H1 (cell line): Measurements from ENCODE around the gene ATP23. TPM values are rescaled to one million over a fixed set of nuclear protein-coding genes. Genes with fewer than 3 reads are reported as not detected.

Source experiments
- CTCF ChIA-PET: fragments of 300-600 bp; sonication (Branson Sonifier 250); formaldehyde crosslinking; loops from one replicate; lab custom pipeline; 2021; ENCODE audit not compliant: partially characterized antibody; lab: Charles Lee
- POLR2A ChIA-PET: fragments of 300-600 bp; sonication (Branson Sonifier 250); formaldehyde crosslinking; loops from one replicate; lab custom pipeline; 2021; ENCODE audit warnings: inconsistent platforms; ENCODE audit not compliant: partially characterized antibody; lab: Charles Lee
- DNase-seq, 2 experiments: peaks; one replicate each; pipeline versions ENCODE4 v3.0.0 to v3.0.0-alpha.2; 2010 to 2022; ENCODE audit warnings: low spot score in 2 of 2, low read depth in 1 of 2, mixed read lengths in 1 of 2
- FAIRE-seq: peaks from 2 replicates; lab custom pipeline; 2011; peaks lifted over from hg19 to GRCh38; lab: Jason Lieb, UNC
- H2AFZ ChIP-seq: 2 replicates; pipeline ENCODE4 v1.8.1; 2012; ENCODE audit warnings: low read length, inconsistent platforms
- H2AK5ac ChIP-seq: 2 replicates; pipeline ENCODE4 v1.6.1; 2013; ENCODE audit warnings: low read depth, low read length
- H2BK120ac ChIP-seq: replicated peaks from 2 replicates; pipeline ENCODE3; 2013; ENCODE audit warnings: low read depth, low read length, inconsistent platforms
- H2BK12ac ChIP-seq: 2 replicates; pipeline ENCODE4 v1.6.1; 2013; ENCODE audit warnings: low read depth, low read length
- H2BK15ac ChIP-seq: 2 replicates; pipeline ENCODE4 v1.6.1; 2013; ENCODE audit warnings: low read length
- H2BK20ac ChIP-seq: 2 replicates; pipeline ENCODE4 v1.6.1; 2013; ENCODE audit warnings: low read length
- H2BK5ac ChIP-seq: 2 replicates; pipeline ENCODE4 v1.6.1; 2013; ENCODE audit warnings: low read depth, low read length
- H3K14ac ChIP-seq: 2 replicates; pipeline ENCODE4 v1.6.1; 2013; ENCODE audit warnings: inconsistent platforms; ENCODE audit not compliant: insufficient read length
- H3K18ac ChIP-seq: 2 replicates; pipeline ENCODE4 v1.6.1; 2013; ENCODE audit warnings: low read length; ENCODE audit errors: extremely low read depth
- H3K23ac ChIP-seq: 2 replicates; pipeline ENCODE4 v1.6.1; 2013; ENCODE audit warnings: inconsistent platforms; ENCODE audit not compliant: insufficient read length
- H3K23me2 ChIP-seq: 2 replicates; pipeline ENCODE4 v1.6.1; 2013; ENCODE audit warnings: low read depth, low read length
- H3K27ac ChIP-seq: 2 replicates; pipeline ENCODE4 v1.6.1; 2011; ENCODE audit warnings: low read depth, low read length, inconsistent platforms
- H3K27me3 ChIP-seq, 4 experiments: replicated peaks in 1 of 4; 1 replicate in 1 of 4; 2 replicates in 3 of 4; pipeline versions ENCODE4 v1.6.1 to v1.8.1; 2011 to 2013; ENCODE audit warnings: low read length in 3 of 4, mild to moderate bottlenecking in 3 of 4, inconsistent platforms in 2 of 4, mixed read lengths in 2 of 4, moderate library complexity in 1 of 4; ENCODE audit not compliant: control insufficient read depth in 3 of 4, insufficient read depth in 3 of 4; ENCODE audit errors: extremely low read depth in 1 of 4
- H3K36me3 ChIP-seq, 4 experiments: 2 replicates each; pipeline versions ENCODE4 v1.6.1 to v1.8.1; 2011 to 2013; ENCODE audit warnings: mild to moderate bottlenecking in 4 of 4, low read length in 3 of 4, moderate library complexity in 2 of 4, control low read depth in 1 of 4, inconsistent platforms in 1 of 4; ENCODE audit not compliant: insufficient read depth in 4 of 4, control insufficient read depth in 2 of 4
- H3K4ac ChIP-seq: replicated peaks from 2 replicates; pipeline ENCODE3; 2013; ENCODE audit warnings: low read length, low read depth, mixed read lengths, inconsistent platforms; ENCODE audit not compliant: insufficient read length
- H3K4me1 ChIP-seq, 4 experiments: replicated peaks in 1 of 4; 1 replicate in 1 of 4; 2 replicates in 3 of 4; pipeline versions ENCODE4 v1.6.1 to v1.8.1; 2011 to 2013; ENCODE audit warnings: low read length in 3 of 4, inconsistent platforms in 2 of 4, mixed read lengths in 1 of 4; ENCODE audit not compliant: insufficient read depth in 4 of 4, control insufficient read depth in 3 of 4
- H3K4me2 ChIP-seq, 2 experiments: 2 replicates each; pipeline versions ENCODE4 v1.6.1 to v1.8.1; 2011 to 2013; ENCODE audit warnings: low read depth in 2 of 2, low read length in 2 of 2, control low read depth in 1 of 2, inconsistent platforms in 1 of 2, mild to moderate bottlenecking in 1 of 2; ENCODE audit not compliant: insufficient read depth in 1 of 2
- H3K4me3 ChIP-seq, 4 experiments: fragments of 200-600, 300-600 bp in 1 of 4; sonication (generic), shearing (Covaris generic), sonication (Bioruptor Twin) in 1 of 4; 2 replicates each; pipeline versions ENCODE4 v1.5.1 to v1.8.1; 2011 to 2016; ENCODE audit warnings: low read length in 4 of 4, low read depth in 3 of 4, control low read depth in 2 of 4, inconsistent platforms in 2 of 4, mild to moderate bottlenecking in 2 of 4, mixed read lengths in 1 of 4, moderate library complexity in 1 of 4; ENCODE audit not compliant: insufficient read depth in 2 of 4; ENCODE audit errors: extremely low read depth in 1 of 4
- H3K56ac ChIP-seq: replicated peaks from 2 replicates; pipeline ENCODE3; 2013; ENCODE audit warnings: low read depth, mild to moderate bottlenecking, mixed read lengths, low read length, inconsistent platforms; ENCODE audit not compliant: insufficient read length
- H3K79me1 ChIP-seq: 2 replicates; pipeline ENCODE4 v1.6.1; 2013; ENCODE audit warnings: low read depth, low read length, control low read depth
- H3K79me2 ChIP-seq, 2 experiments: 2 replicates each; pipeline versions ENCODE4 v1.6.1 to v1.8.1; 2012 to 2013; ENCODE audit warnings: low read length in 2 of 2, mild to moderate bottlenecking in 2 of 2, inconsistent platforms in 1 of 2; ENCODE audit not compliant: insufficient read depth in 2 of 2, control insufficient read depth in 1 of 2
- H3K9ac ChIP-seq, 4 experiments: replicated peaks in 1 of 4; 1 replicate in 1 of 4; 2 replicates in 3 of 4; pipeline versions ENCODE4 v1.6.1 to v1.8.1; 2011 to 2013; ENCODE audit warnings: low read depth in 3 of 4, low read length in 3 of 4, control low read depth in 2 of 4, mild to moderate bottlenecking in 2 of 4, moderate library complexity in 2 of 4, inconsistent platforms in 1 of 4; ENCODE audit errors: extremely low read depth in 1 of 4
- H3K9me3 ChIP-seq, 2 experiments: 2 replicates each; pipeline versions ENCODE4 v1.6.1 to v1.8.1; 2012 to 2013; ENCODE audit warnings: mild to moderate bottlenecking in 2 of 2, moderate library complexity in 2 of 2, control low read depth in 1 of 2, inconsistent platforms in 1 of 2, low read depth in 1 of 2, low read length in 1 of 2, mixed read lengths in 1 of 2; ENCODE audit not compliant: insufficient read depth in 2 of 2
- H4K20me1 ChIP-seq, 2 experiments: replicated peaks in 1 of 2; 2 replicates each; pipeline versions ENCODE3 to v1.8.1; 2011 to 2013; ENCODE audit warnings: inconsistent platforms in 2 of 2, low read length in 2 of 2, mild to moderate bottlenecking in 1 of 2; ENCODE audit not compliant: insufficient read depth in 2 of 2, control insufficient read depth in 1 of 2
- H4K5ac ChIP-seq: 2 replicates; pipeline ENCODE4 v1.6.1; 2013; ENCODE audit warnings: low read length, low read depth, mixed read lengths, inconsistent platforms; ENCODE audit not compliant: insufficient read length
- H4K8ac ChIP-seq: 2 replicates; pipeline ENCODE4 v1.8.0; 2013; ENCODE audit warnings: mild to moderate bottlenecking, moderate library complexity, low read length, inconsistent platforms; ENCODE audit not compliant: insufficient read depth; ENCODE audit errors: extremely low read depth
- H4K91ac ChIP-seq: replicated peaks from 2 replicates; pipeline ENCODE3; 2013; ENCODE audit warnings: low read length, mixed read lengths, inconsistent platforms; ENCODE audit not compliant: insufficient read length
- CHD1 ChIP-seq: IDR thresholded peaks from 2 replicates; pipeline ENCODE4 v1.6.1; 2012; ENCODE audit warnings: low read depth, low read length, improper control_type of control experiment
- CHD2 ChIP-seq: IDR thresholded peaks from 2 replicates; pipeline ENCODE4 v1.6.1; 2012; ENCODE audit warnings: low read length, improper control_type of control experiment
- JUN ChIP-seq: IDR thresholded peaks from 2 replicates; pipeline ENCODE4 v1.6.1; 2011; ENCODE audit warnings: low read depth, mild to moderate bottlenecking, improper control_type of control experiment, low read length
- POLR2AphosphoS5 ChIP-seq: IDR thresholded peaks from 2 replicates; pipeline ENCODE4 v1.6.1; 2011; ENCODE audit warnings: low read depth, low read length
- SP1 ChIP-seq: IDR thresholded peaks from 2 replicates; pipeline ENCODE4 v1.6.1; 2011; ENCODE audit warnings: low read depth, low read length
- SRF ChIP-seq: IDR thresholded peaks from 2 replicates; pipeline ENCODE4 v1.6.1; 2011; ENCODE audit warnings: mild to moderate bottlenecking, low read depth, low read length, moderate library complexity
- TAF7 ChIP-seq: optimal IDR thresholded peaks from 2 replicates; pipeline ENCODE3; 2011; ENCODE audit warnings: low read depth, mild to moderate bottlenecking, inconsistent platforms, low read length, moderate library complexity, borderline replicate concordance
- WGBS, 2 experiments: shearing (Covaris generic) in 1 of 2; methylation state at CpG; one replicate each; pipeline versions ENCODE4 v1.1.6 to v1.1.7; 2013 to 2015; ENCODE audit warnings: low lambda C conversion rate in 2 of 2, mixed read lengths in 2 of 2, inconsistent platforms in 1 of 2, low coverage in 1 of 2, missing lambda C conversion rate in 1 of 2; ENCODE audit not compliant: insufficient replicate concordance in 2 of 2, insufficient coverage in 1 of 2, insufficient read length in 1 of 2; ENCODE audit errors: extremely low coverage in 1 of 2, missing lambda C conversion rate in 1 of 2; 5-methylcytosine and 5-hydroxymethylcytosine counted together
- polyA plus RNA-seq, 7 experiments: library from polyadenylated mRNA; depleted of rRNA in 3 of 7; stranded (reverse) in 5 of 7; unstranded in 2 of 7; fragments of >200 nt in 5 of 7; fragments of 200-250 nt in 2 of 7; gene quantifications; 1 replicate in 5 of 7; 2 replicates in 1 of 7; 4 replicates in 1 of 7; pipeline versions ENCODE4 v1.2.1 to v1.2.3, GENCODE V29; 2011 to 2013; ENCODE audit warnings: missing spikeins in 2 of 7, mixed read lengths in 2 of 7
- total RNA-seq: library from RNA; stranded (reverse); fragmentation: NEBNext Ultra II Directional; extraction: Animal tissue kit (Norgen Biotek cat#: 25700); gene quantifications from 2 replicates; pipeline ENCODE4 v1.2.1, GENCODE V29; 2021

ATP23 gene
- total and polyA plus RNA-seq, 2 of the 8 experiments (the other 6 are each of a cell fraction or from before 2014, with no cell fraction given), result 10.2 to 13.5 TPM

GRCh38 chr12:57906821-57907220, 34.5 kb upstream of the ATP23 start:
- FAIRE-seq (no peak), DNase-seq (no peak)
- 0 out of 2 replicates have a peak overlapping the region, but pooled peaks have one; percentile 15 for H2AFZ ChIP-seq
- no peak for TF ChIP-seq TAF7
- TF ChIP-seq JUN, result no peak
- TF ChIP-seq CHD1, result no peak
- no peak for TF ChIP-seq SP1
- TF ChIP-seq SRF, result no peak
- no peak for TF ChIP-seq POLR2AphosphoS5
- TF ChIP-seq CHD2, result no peak
- no peaks in the 10 kb centered on the region for H3K79me2 ChIP-seq
- no peak overlapping the region for H2BK15ac ChIP-seq
- H3K4me1 ChIP-seq, result no peaks in the 10 kb centered on the region
- no peak overlapping the region for H4K5ac ChIP-seq
- H2BK120ac ChIP-seq, result no peak overlapping the region
- no peak overlapping the region for H3K56ac ChIP-seq
- no peaks in the 10 kb centered on the region for H3K9me3 ChIP-seq
- POLR2A ChIA-PET, result interaction anchor here (0.7 to 4.5 kb wide), 6 partner anchors 9 to 75 kb away, joined by 3 to 22 read pairs (median 4); partner anchors contain the start of gene CTDSP2
- H3K27me3 ChIP-seq, result peaks cover 0 to 4% (median 0%) of the 10 kb centered on the region in 4 experiments; a peak in 4 of 7 replicates
- no peaks in the 10 kb centered on the region for H4K20me1 ChIP-seq
- no peak overlapping the region for H3K14ac ChIP-seq
- H4K8ac ChIP-seq, result no peak overlapping the region
- WGBS, 2 experiments, result 84% methylated on average over 4 of the region's 4 CpGs; no CpG with 5 or more reads in 1 of the 2 experiments
- H2BK12ac ChIP-seq, result no peak overlapping the region
- H3K18ac ChIP-seq, result no peak overlapping the region
- no peak overlapping the region for H3K4ac ChIP-seq
- H3K23me2 ChIP-seq, result no peaks in the 10 kb centered on the region; the same call in 1 of the 2 replicates
- no peaks in the 10 kb centered on the region for H3K79me1 ChIP-seq
- no peak overlapping the region for H3K4me3 ChIP-seq
- H2BK20ac ChIP-seq, result no peak overlapping the region
- H4K91ac ChIP-seq, result no peak overlapping the region
- no peak overlapping the region for H3K4me2 ChIP-seq
- H2AK5ac ChIP-seq, result no peak overlapping the region
- no peak overlapping the region for H3K9ac ChIP-seq
- H3K27ac ChIP-seq, result no peak overlapping the region
- H3K23ac ChIP-seq, result no peak overlapping the region
- CTCF ChIA-PET, result interaction anchor here (1.0 to 10.7 kb wide), 8 partner anchors 11 to 103 kb away, joined by 3 to 181 read pairs (median 28); partner anchors contain the start of genes AVIL and CTDSP2
- no peaks in the 10 kb centered on the region for H3K36me3 ChIP-seq
- H2BK5ac ChIP-seq, result no peak overlapping the region
